ENCODE data around the gene PPP1R27. TPM values are rescaled to one million over a fixed set of nuclear protein-coding genes. Genes with fewer than 3 reads are reported as not detected.

Gene PPP1R27
- total and polyA plus RNA-seq, 9 of the 15 experiments (the other 6 are each of a cell fraction or from before 2014, with no cell fraction given) = 0.29 to 6.9 (median 1.5) TPM; not detected in 2

- WGBS (ENCODE audit: insufficient coverage, low coverage, missing lambda C conversion rate) = 32% methylated on average over 15 of the region's 15 CpGs
- no TSS peak for BruUV-seq (replicated peaks)
- no peak for FAIRE-seq
- TF ChIP-seq CHD7 (IDR thresholded peaks at IDR 0.05; ENCODE audit: low read depth, low read length) = no peak
- TF ChIP-seq E4F1 (CRISPR knock-in tag; IDR thresholded peaks at IDR 0.05; ENCODE audit: borderline replicate concordance) = no peak
- TF ChIP-seq HMG20B (CRISPR knock-in tag; IDR thresholded peaks at IDR 0.05) = no peak
- TF ChIP-seq RBM34 (IDR thresholded peaks at IDR 0.05; ENCODE audit: borderline replicate concordance, insufficient read depth, low read length) = no peak
- no peak for TF ChIP-seq CREB1 (IDR thresholded peaks at IDR 0.05)
- TF ChIP-seq CREB1 (CRISPR knock-in tag; IDR thresholded peaks at IDR 0.05) = no peak
- no peak for TF ChIP-seq ZNF143 (CRISPR knock-in tag; IDR thresholded peaks at IDR 0.05)
- TF ChIP-seq DLX4 (CRISPR knock-in tag; IDR thresholded peaks at IDR 0.05) = no peak
- no peak for TF ChIP-seq ZNF146 (CRISPR knock-in tag; IDR thresholded peaks at IDR 0.05; ENCODE audit: unreplicated experiment)
These were observed 21.5 kb downstream of the PPP1R27 start for GRCh38 chr17:81813371-81813684.

More at GRCh38 chr17:81813371-81813684, 21.5 kb downstream of the PPP1R27 start:
- in situ Hi-C loops (cut with MboI) (no loop called here), intact Hi-C loops (cut with micrococcal nuclease) (no loop called here)
- Histone ChIP-seq H3K9me3 (replicated peaks; ENCODE audit: control insufficient read depth, insufficient read depth, low read depth, low read length) (no peaks in the 10 kb centered on the region), H4K20me1 (replicated peaks; ENCODE audit: control insufficient read depth, insufficient read depth, low read length) (peaks cover 4% of the 10 kb centered on the region), H3K27ac (ENCODE audit: extremely low read depth, low read depth, low read length) (no peak overlapping the region), H3K4me2 (ENCODE audit: insufficient read depth, low read length) (no peak overlapping the region), H3K27me3 (ENCODE audit: control insufficient read depth in 2 of 2, insufficient read depth in 2 of 2, low read length in 2 of 2) (peaks cover 6 to 40% of the 10 kb centered on the region in 2 experiments; a peak in 4 of 5 replicates), H3K79me2 (ENCODE audit: control insufficient read depth, insufficient read depth, low read length) (no peaks in the 10 kb centered on the region), H3K36me3 (ENCODE audit: control insufficient read depth, insufficient read depth, low read length) (no peaks in the 10 kb centered on the region), H2AFZ (ENCODE audit: low read depth, low read length) (no peak overlapping the region), H3K4me3 (no peak overlapping the region), H3K4me1 (replicated peaks in 1 of 2; ENCODE audit: control insufficient read depth in 2 of 2, insufficient read depth in 2 of 2, low read length in 2 of 2) (peaks cover 4 to 76% of the 10 kb centered on the region in 2 experiments; a peak in 4 of 5 replicates), H3K9me1 (ENCODE audit: control insufficient read depth, insufficient read depth, low read length) (peaks cover 2% of the 10 kb centered on the region), H3K9ac (ENCODE audit: insufficient read depth in 1 of 2, low read depth in 2 of 2, low read length in 2 of 2) (no peak overlapping the region)
- ATAC-seq = no peak
- ChIA-PET POLR2A (no interaction called here), CTCF (ENCODE audit: low intra/inter-chr PET ratio) (no interaction called here)
- no peak for DNase-seq (ENCODE audit: extremely low read depth in 1 of 4, low spot score in 3 of 4)
